HepG2 (cell line): ENCODE data around the gene RNF208. TPM values are rescaled to one million over a fixed set of nuclear protein-coding genes. Genes with fewer than 3 reads are reported as not detected.

Experiments used
- AHDC1 ChIP-seq: sonication (generic); formaldehyde crosslinking; IDR thresholded peaks from 2 replicates; pipeline ENCODE4 v1.5.1; 2020; ENCODE audit warnings: mild to moderate bottlenecking, missing genetic modification reagents, borderline replicate concordance
- ARID3A ChIP-seq: IDR thresholded peaks from 2 replicates; pipeline ENCODE4 v1.6.1; 2012; ENCODE audit warnings: low read depth, low read length, improper control_type of control experiment
- CREBL2 ChIP-seq: sonication (generic); formaldehyde crosslinking; IDR thresholded peaks from 2 replicates; pipeline ENCODE4 v1.8.1; 2023; ENCODE audit warnings: missing genetic modification reagents, mild to moderate bottlenecking, borderline replicate concordance
- EED ChIP-seq: sonication (generic); formaldehyde crosslinking; IDR thresholded peaks from 2 replicates; pipeline ENCODE4 v1.5.0; 2020; ENCODE audit warnings: mild to moderate bottlenecking, missing genetic modification reagents
- FOXA3 ChIP-seq: IDR thresholded peaks from 2 replicates; pipeline ENCODE4 v1.6.1; 2016; ENCODE audit warnings: missing genetic modification reagents, missing compliant biosample characterization
- KDM5A ChIP-seq: fragments of 200-600 bp; sonication (generic); IDR thresholded peaks from 2 replicates; pipeline ENCODE4 v1.7.0; 2018; ENCODE audit warnings: antibody characterized with exemption, mild to moderate bottlenecking, low read length, borderline replicate concordance
- LCORL ChIP-seq, 2 experiments: fragments of 450-650 bp in 1 of 2; sonication (generic) in 1 of 2; formaldehyde crosslinking in 1 of 2; IDR thresholded peaks; 2 replicates each; pipeline versions ENCODE4 v1.5.0 to v1.6.1; 2017 to 2020; ENCODE audit warnings: antibody characterized with exemption in 1 of 2, missing genetic modification reagents in 1 of 2
- MEF2D ChIP-seq: sonication (generic); formaldehyde crosslinking; IDR thresholded peaks from 2 replicates; pipeline ENCODE4 v1.5.1; 2020; ENCODE audit warnings: mild to moderate bottlenecking, missing genetic modification reagents
- NFATC3 ChIP-seq: sonication (generic); formaldehyde crosslinking; IDR thresholded peaks from 2 replicates; pipeline ENCODE4 v1.5.1; 2020; ENCODE audit warnings: mild to moderate bottlenecking, missing genetic modification reagents
- POGK ChIP-seq: sonication (generic); formaldehyde crosslinking; conservative IDR thresholded peaks from 2 replicates; pipeline ENCODE4 v1.8.0; 2022; ENCODE audit warnings: mild to moderate bottlenecking, moderate library complexity, missing genetic modification reagents
- SIX4 ChIP-seq: sonication (generic); formaldehyde crosslinking; IDR thresholded peaks from 2 replicates; pipeline ENCODE4 v1.4.0; 2020; ENCODE audit warnings: missing genetic modification reagents
- SNAI1 ChIP-seq: sonication (generic); formaldehyde crosslinking; IDR thresholded peaks from 2 replicates; pipeline ENCODE4 v1.5.0; 2020; ENCODE audit warnings: mild to moderate bottlenecking, missing genetic modification reagents, borderline replicate concordance
- ZC3H13 ChIP-seq: sonication (generic); formaldehyde crosslinking; IDR thresholded peaks from 2 replicates; pipeline ENCODE4 v1.8.1; 2023; ENCODE audit warnings: mild to moderate bottlenecking, missing genetic modification reagents, moderate library complexity
- ZFP36L1 ChIP-seq: sonication (generic); formaldehyde crosslinking; IDR thresholded peaks from 2 replicates; pipeline ENCODE4 v1.8.0; 2022; ENCODE audit warnings: mild to moderate bottlenecking, missing genetic modification reagents, moderate library complexity
- ZNF274 ChIP-seq: sonication (generic); formaldehyde crosslinking; IDR thresholded peaks from 2 replicates; pipeline ENCODE4 v1.5.1; 2020; ENCODE audit warnings: mild to moderate bottlenecking, missing genetic modification reagents
- ZNF44 ChIP-seq: sonication (generic); formaldehyde crosslinking; IDR thresholded peaks from 2 replicates; pipeline ENCODE4 v1.5.1; 2020; ENCODE audit warnings: mild to moderate bottlenecking, missing genetic modification reagents
- ZNF446 ChIP-seq: sonication (generic); formaldehyde crosslinking; IDR thresholded peaks from 2 replicates; pipeline ENCODE4 v1.5.0; 2020; ENCODE audit warnings: mild to moderate bottlenecking, missing genetic modification reagents
- ZNF598 ChIP-seq: sonication (generic); formaldehyde crosslinking; IDR thresholded peaks from 2 replicates; pipeline ENCODE4 v1.5.1; 2020; ENCODE audit warnings: mild to moderate bottlenecking, missing genetic modification reagents, borderline replicate concordance
- ZNF878 ChIP-seq: sonication (generic); formaldehyde crosslinking; IDR thresholded peaks from 2 replicates; pipeline ENCODE4 v1.8.1; 2023; ENCODE audit warnings: mild to moderate bottlenecking, missing genetic modification reagents, moderate library complexity
- ZNF883 ChIP-seq: sonication (generic); formaldehyde crosslinking; IDR thresholded peaks from 2 replicates; pipeline ENCODE4 v1.5.1; 2020; ENCODE audit warnings: mild to moderate bottlenecking, missing genetic modification reagents; ENCODE audit errors: not compliant biosample characterization
- polyA plus RNA-seq, 8 experiments: library from polyadenylated mRNA; depleted of rRNA in 3 of 8; stranded (reverse) in 7 of 8; unstranded in 1 of 8; fragments of >200 nt; fragmentation: Illumina TruSeq in 4 of 8; extraction: Trizol in 4 of 8; gene quantifications; 2 replicates each; pipeline versions ENCODE4 v1.2.1 to v1.2.3, GENCODE V29; 2011 to 2016; ENCODE audit warnings: low read depth in 4 of 8, missing spikeins in 1 of 8, mixed read lengths in 1 of 8; ENCODE audit not compliant: insufficient read depth in 1 of 8
- total RNA-seq, 5 experiments: library from RNA; depleted of rRNA; stranded (reverse); fragments of >200 nt; fragmentation: Illumina TruSeq; extraction: Trizol; gene quantifications; 2 replicates each; pipeline ENCODE4 v1.2.3, GENCODE V29; 2016; ENCODE audit warnings: low read depth in 1 of 5

Gene RNF208
- total and polyA plus RNA-seq, 2 of the 13 experiments (the other 11 are each of a cell fraction or from before 2014, with no cell fraction given): 1.6 to 2.1 TPM

GRCh38 chr9:137188086-137188489 is 34.0 kb downstream of the RNF208 start (continued):
- TF ChIP-seq ARID3A: no peak
- peak; percentile 48; the same call in 1 of the 2 replicates for TF ChIP-seq AHDC1 (CRISPR knock-in tag)
- TF ChIP-seq EED (CRISPR knock-in tag): no peak; the same call in 1 of the 2 replicates
- TF ChIP-seq ZNF883 (CRISPR knock-in tag): peak; percentile 45
- TF ChIP-seq SIX4 (CRISPR knock-in tag): no peak
- 0 out of 2 replicates have a peak, but pooled peaks have one; percentile 4 for TF ChIP-seq ZC3H13
- TF ChIP-seq MEF2D (CRISPR knock-in tag): peak; percentile 40; the same call in 1 of the 2 replicates
- no peak for TF ChIP-seq POGK (CRISPR knock-in tag)
- peak; percentile 99; the same call in 1 of the 2 replicates for TF ChIP-seq KDM5A
- 0 out of 2 replicates have a peak, but pooled peaks have one; percentile 48 for TF ChIP-seq NFATC3
- TF ChIP-seq ZFP36L1 (CRISPR knock-in tag): 0 out of 2 replicates have a peak, but pooled peaks have one; percentile 52
- TF ChIP-seq ZNF878 (CRISPR knock-in tag): no peak
- TF ChIP-seq ZNF44: 0 out of 2 replicates have a peak, but pooled peaks have one; percentile 96
- 0 out of 2 replicates have a peak, but pooled peaks have one; percentile 30 for TF ChIP-seq CREBL2 (CRISPR knock-in tag)
- TF ChIP-seq SNAI1 (CRISPR knock-in tag): 0 out of 2 replicates have a peak, but pooled peaks have one; percentile 26
- TF ChIP-seq ZNF446: 0 out of 2 replicates have a peak, but pooled peaks have one; percentile 0
- TF ChIP-seq LCORL (IDR thresholded peaks at IDR 0.05): no peak
- TF ChIP-seq LCORL (CRISPR knock-in tag; IDR thresholded peaks at IDR 0.05): no peak
- TF ChIP-seq FOXA3 (CRISPR knock-in tag): no peak
- peak; percentile 70; the same call in 1 of the 2 replicates for TF ChIP-seq ZNF598 (CRISPR knock-in tag)
- TF ChIP-seq ZNF274 (CRISPR knock-in tag): peak; percentile 84; the same call in 1 of the 2 replicates
